ENCODE results near the gene BPIFB1.

GRCh38 chr20:33337119-33337518 is 54.1 kb downstream of the BPIFB1 start:
- TF ChIP-seq SUZ12 (IDR thresholded peaks at IDR 0.05; ENCODE audit: extremely low read depth, insufficient read depth, insufficient read length) = no peak
- no peak for TF ChIP-seq ZNF274 (IDR thresholded peaks at IDR 0.05; ENCODE audit: low read depth, low read length)
